ENCODE results near the gene HMGCLL1.
A peak's percentile ranks its signal among the peaks of the same experiment; 100 is the strongest.

Gene HMGCLL1

GRCh38 chr6:55531496-55531895 is 47.5 kb downstream of the HMGCLL1 start:
- no peak for DNase-seq

- DNase-seq = no peak
Observed at GRCh38 chr6:55530931-55531330, 48.1 kb downstream of the HMGCLL1 start.

GRCh38 chr6:55528624-55529023 is 50.4 kb downstream of the HMGCLL1 start:
- peak; percentile 25 for DNase-seq

- DNase-seq = no peak
Observed at GRCh38 chr6:55524441-55524840, 54.6 kb downstream of the HMGCLL1 start.

GRCh38 chr6:55518529-55519060 is 60.4 kb downstream of the HMGCLL1 start:
- DNase-seq = no peak

- no peak for DNase-seq
Observed at GRCh38 chr6:55516736-55517135, 62.3 kb downstream of the HMGCLL1 start.

- no peak for DNase-seq
Observed at GRCh38 chr6:55512904-55513303, 66.1 kb downstream of the HMGCLL1 start.

- DNase-seq = no peak
Observed at GRCh38 chr6:55511122-55511800, 67.7 kb downstream of the HMGCLL1 start.

GRCh38 chr6:55499591-55499990 is 79.4 kb downstream of the HMGCLL1 start:
- no peak for DNase-seq

GRCh38 chr6:55497694-55498093 is 81.3 kb downstream of the HMGCLL1 start:
- no peak for DNase-seq

- DNase-seq = no peak
Observed at GRCh38 chr6:55496201-55496600, 82.8 kb downstream of the HMGCLL1 start.

- DNase-seq = no peak
Observed at GRCh38 chr6:55495277-55495676, 83.7 kb downstream of the HMGCLL1 start.

- no peak for DNase-seq
Observed at GRCh38 chr6:55494411-55494810, 84.6 kb downstream of the HMGCLL1 start.

- no peak for DNase-seq
Observed at GRCh38 chr6:55492259-55492658, 86.7 kb downstream of the HMGCLL1 start.

GRCh38 chr6:55490871-55491270 is 88.1 kb downstream of the HMGCLL1 start:
- DNase-seq = no peak

- peak; percentile 14 for DNase-seq
Observed at GRCh38 chr6:55474382-55474781, 104.6 kb downstream of the HMGCLL1 start.

GRCh38 chr6:55473722-55474121 is 105.3 kb downstream of the HMGCLL1 start:
- no peak for DNase-seq

GRCh38 chr6:55469951-55470366 is 109.0 kb downstream of the HMGCLL1 start:
- no peak for DNase-seq

- no peak for DNase-seq
Observed at GRCh38 chr6:55456016-55456415, 123.0 kb downstream of the HMGCLL1 start.

- peak; percentile 49 for DNase-seq
Observed at GRCh38 chr6:55450005-55450404, 129.0 kb downstream of the HMGCLL1 start.

- no peak for DNase-seq
Observed at GRCh38 chr6:55449225-55449624, 129.8 kb downstream of the HMGCLL1 start.

- peak; percentile 54 for DNase-seq
Observed at GRCh38 chr6:55448451-55448850, 130.5 kb downstream of the HMGCLL1 start.

GRCh38 chr6:55447891-55448290 is 131.1 kb downstream of the HMGCLL1 start:
- no peak for DNase-seq

GRCh38 chr6:55445648-55446204 is 133.3 kb downstream of the HMGCLL1 start:
- DNase-seq = peak; percentile 15

Data from fibroblast of skin of abdomen (primary cell).